GM10248 (cell line): ENCODE measurements around the gene GTF2H4.
"Not testable (repeated sequence)": the region's sequence is repeated elsewhere in the genome, so short reads cannot be mapped to it uniquely, and the experiment has no call there.

Source experiments
- CTCF ChIA-PET: fragments of 300-600 bp; sonication (Branson Sonifier 250); formaldehyde crosslinking; extraction: SDS; loops from one replicate; lab custom pipeline; 2021; ENCODE audit warnings: antibody characterized with exemption; lab: Yijun Ruan, JAX
- POLR2A ChIA-PET: fragments of 350-650 bp; sonication (Branson Sonifier 250); formaldehyde crosslinking; extraction: SDS; loops from one replicate; lab custom pipeline; 2020; ENCODE audit warnings: antibody characterized with exemption; lab: Yijun Ruan, JAX
- DNase-seq: peaks from one replicate; pipeline ENCODE4 v3.0.0; 2012; ENCODE audit errors: extremely low spot score
- CTCF ChIP-seq: IDR thresholded peaks from 2 replicates; pipeline ENCODE4 v1.5.1; 2012; ENCODE audit warnings: mild to moderate bottlenecking, low read depth; ENCODE audit errors: extremely low read depth, missing control alignments, control extremely low read depth

The GTF2H4 gene

GRCh38 chr6:30871592-30872183 lies 36.3 kb upstream of the GTF2H4 start:
- ChIA-PET CTCF (no interaction called here), POLR2A (no interaction called here)
- no peak for TF ChIP-seq CTCF
- DNase-seq: no peak

GRCh38 chr6:30873137-30873640 lies 34.8 kb upstream of the GTF2H4 start:
- TF ChIP-seq CTCF: no peak
- ChIA-PET POLR2A (no interaction called here), CTCF (interaction anchor here (0.8 to 1.3 kb wide), 2 partner anchors 196 to 206 kb away, joined by 3 read pairs; no protein-coding TSS in a partner anchor)
- DNase-seq: peak; percentile 0

DNA sequence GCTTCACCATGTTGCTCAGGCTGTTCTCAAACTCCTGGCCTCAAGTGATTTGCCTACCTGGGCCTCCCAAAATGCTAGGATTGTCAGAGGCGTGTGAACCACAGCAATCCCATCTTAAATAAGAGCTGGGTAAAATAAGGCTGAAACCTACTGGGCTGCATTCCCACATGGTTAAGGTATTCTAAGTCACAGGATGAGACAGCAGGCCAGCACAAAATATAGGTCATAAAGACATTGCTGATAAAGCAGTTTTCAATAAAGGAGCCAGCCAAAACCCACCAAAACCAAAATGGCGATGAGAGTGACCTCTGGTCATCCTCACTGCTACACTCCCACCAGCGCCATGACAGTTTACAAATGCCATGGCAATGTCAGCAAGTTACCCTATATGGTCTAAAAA lies 34.2 kb upstream of the GTF2H4 start:
- CTCF ChIA-PET: interaction anchor here (1.3 kb wide), 1 partner anchor 206 kb away, joined by 3 read pairs; no protein-coding TSS in a partner anchor
- DNase-seq: not testable (repeated sequence)
- POLR2A ChIA-PET: interaction anchor here (0.6 kb wide), 1 partner anchor 50 kb away, joined by 10 read pairs; no protein-coding TSS in a partner anchor

GRCh38 chr6:30875244-30876038 lies 32.6 kb upstream of the GTF2H4 start:
- ChIA-PET POLR2A (no interaction called here), CTCF (interaction anchor here (2.0 to 2.5 kb wide), 2 partner anchors 47 to 48 kb away, joined by 8 to 9 read pairs; no protein-coding TSS in a partner anchor)
- no peak for TF ChIP-seq CTCF
- no peak for DNase-seq

DNA sequence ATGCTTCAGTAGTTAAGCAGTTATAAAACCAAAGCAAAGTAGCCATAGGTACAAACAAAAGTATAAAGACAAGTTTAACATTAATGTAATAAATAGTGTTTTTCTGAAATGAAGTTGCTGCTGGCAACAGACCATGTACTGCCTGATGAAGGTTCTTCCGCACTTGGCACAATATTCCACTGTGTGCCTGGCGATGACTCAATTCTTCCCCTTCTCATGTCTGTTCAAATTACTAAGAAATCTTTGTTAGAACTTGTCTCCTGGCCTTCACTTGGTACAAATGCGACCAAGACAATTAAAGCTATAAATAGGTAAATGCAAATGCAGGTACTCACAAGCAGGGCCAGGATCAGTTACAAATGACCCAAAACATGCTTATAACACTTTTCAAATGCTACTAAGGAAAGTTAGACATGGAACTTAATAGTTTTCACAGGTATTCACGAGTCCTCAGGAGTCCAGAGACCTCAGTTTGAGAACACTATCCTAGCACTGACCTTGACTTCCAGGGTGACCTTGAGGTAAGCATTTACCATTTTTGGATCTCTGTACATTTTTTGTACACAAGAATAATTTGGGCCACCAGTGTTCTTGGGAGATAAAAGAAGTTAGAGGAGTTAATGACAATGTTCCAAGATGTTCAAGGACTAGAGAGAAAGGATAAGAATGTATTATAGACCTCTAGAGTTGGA lies 31.8 kb upstream of the GTF2H4 start:
- POLR2A ChIA-PET: no interaction called here
- DNase-seq: no peak
- CTCF ChIA-PET: interaction anchor here (1.1 to 3.4 kb wide), 7 partner anchors 12 to 211 kb away, joined by 3 to 15 read pairs (median 6); no protein-coding TSS in a partner anchor
- TF ChIP-seq CTCF: no peak

DNA sequence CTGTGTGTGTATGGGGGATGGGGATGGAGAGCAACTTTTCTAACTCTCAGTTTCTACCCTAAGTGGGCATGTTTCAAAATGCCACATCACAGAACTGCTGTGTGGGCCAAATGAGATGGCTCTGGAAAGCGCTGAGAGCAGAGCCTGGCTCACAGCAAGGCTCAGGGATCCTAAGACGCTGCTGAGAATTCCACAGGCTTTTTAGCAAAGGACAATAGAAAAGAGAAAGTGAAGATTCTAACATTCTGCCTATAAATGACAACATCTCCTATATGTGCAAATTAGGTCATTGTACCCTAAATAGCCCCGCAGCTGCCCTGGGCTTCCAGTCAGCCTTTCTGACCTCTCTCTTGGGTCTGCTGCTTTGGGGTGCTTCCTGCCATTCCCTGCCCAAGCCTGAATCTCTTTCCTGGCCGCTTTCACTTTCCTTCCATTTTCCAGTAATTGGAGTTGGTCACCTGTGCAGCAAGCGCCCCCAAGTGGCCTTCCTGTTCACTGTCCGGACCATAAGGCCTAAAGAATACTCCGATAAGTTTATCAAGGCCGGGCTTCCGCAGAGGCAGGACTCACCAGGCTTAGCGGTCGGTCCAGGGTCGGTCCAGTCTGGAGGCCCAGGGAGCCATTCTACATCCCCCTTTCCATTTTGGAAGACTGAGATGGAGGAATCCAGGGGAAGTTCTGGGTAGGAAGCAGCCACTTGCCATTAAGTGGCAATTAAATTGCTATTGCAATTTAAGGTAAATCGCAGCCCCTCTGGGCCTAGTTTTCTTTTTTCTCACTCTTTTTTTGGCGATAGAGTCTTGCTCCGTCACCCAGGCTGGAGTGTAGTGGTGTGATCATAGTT lies 30.4 kb upstream of the GTF2H4 start:
- peak; percentile 82 for TF ChIP-seq CTCF
- ChIA-PET CTCF (interaction anchor here (0.6 to 3.4 kb wide), 27 partner anchors 10 to 424 kb away, joined by 3 to 15 read pairs (median 4); partner anchors contain the start of genes GTF2H4 and VARS2), POLR2A (no interaction called here)
- DNase-seq: peak; percentile 73
